GM19238 (cell line): Measurements from ENCODE around the gene OR51B2.

Experiments
- DNase-seq: peaks from one replicate; pipeline ENCODE4 v3.0.0; 2011; ENCODE audit warnings: low spot score; ENCODE audit not compliant: insufficient read length

The OR51B2 gene

DNA sequence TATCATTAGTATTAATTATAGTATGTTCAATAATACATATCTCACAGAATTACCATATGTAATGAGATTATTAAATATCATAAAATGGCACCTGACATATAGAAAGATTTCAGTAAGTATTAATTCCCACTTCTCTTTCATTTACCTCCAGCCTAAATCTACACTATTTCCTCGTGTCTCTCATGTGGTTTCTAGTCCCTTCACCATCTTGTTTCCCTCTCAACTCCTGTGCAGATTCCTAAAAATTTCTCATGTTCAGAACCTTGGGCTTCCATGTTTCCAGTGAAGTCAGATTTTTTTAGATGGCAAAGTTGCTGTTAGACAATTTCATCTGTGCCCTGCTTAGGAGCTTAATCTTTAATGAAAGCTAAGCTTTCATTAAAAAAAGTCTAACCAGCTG is 40.2 kb downstream of the OR51B2 start:
- no peak for DNase-seq

DNA sequence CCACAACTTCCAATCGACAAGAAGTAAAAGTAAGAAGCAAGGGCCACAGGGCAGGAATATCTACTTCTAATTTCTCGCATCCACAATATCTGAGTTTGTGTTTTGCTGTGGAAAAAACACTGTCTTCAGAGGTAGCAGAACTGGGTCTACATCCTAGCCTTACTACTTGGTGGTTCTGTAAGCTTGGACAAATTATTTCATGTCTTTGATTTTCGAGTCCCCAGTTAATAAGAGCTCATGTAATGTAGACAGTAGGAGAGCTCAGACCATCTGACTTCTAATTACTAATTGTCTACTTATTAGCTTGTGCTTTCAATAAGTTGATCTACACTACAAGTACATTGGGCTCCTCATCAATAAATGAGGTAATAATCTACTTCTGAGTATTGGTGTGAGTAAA is 41.0 kb downstream of the OR51B2 start:
- DNase-seq, result no peak

DNA sequence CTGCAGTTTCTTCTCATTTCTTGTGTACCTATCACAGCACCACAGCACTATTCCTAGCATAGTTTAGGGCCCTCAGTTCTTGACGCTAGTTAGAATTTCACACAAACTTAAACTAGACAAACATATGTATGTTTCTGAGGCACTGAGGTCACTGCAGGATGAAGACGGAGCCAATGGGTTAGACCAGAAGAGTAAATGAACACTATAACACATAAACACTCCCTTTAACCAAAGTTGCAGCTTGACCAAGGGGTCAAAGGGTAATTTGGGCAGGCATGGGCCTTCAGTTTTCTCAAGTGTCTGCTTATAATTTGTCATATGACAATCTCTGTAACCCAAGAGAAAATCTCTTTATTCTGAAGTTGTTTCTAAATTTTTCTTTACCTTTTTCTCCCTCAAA is 41.5 kb downstream of the OR51B2 start:
- no peak for DNase-seq

DNA sequence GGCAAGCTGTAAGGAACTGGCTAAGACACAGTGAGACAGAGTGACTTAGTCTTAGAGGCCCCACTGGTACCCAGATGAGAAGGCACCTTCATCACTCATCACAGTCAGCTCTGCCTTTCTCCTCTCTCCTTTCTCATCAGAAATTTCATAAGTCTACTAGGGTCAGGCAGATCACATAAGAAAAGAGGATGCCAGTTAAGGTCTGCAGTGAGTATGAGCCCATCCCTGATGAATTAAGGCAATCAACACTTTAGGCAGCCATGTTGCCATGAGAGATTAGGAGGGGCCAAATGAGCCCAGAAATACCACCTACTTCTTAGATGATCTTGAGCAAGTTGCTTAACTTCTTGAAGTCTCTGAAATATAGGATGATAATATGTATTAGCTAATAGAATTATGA is 42.5 kb downstream of the OR51B2 start:
- no peak for DNase-seq

DNA sequence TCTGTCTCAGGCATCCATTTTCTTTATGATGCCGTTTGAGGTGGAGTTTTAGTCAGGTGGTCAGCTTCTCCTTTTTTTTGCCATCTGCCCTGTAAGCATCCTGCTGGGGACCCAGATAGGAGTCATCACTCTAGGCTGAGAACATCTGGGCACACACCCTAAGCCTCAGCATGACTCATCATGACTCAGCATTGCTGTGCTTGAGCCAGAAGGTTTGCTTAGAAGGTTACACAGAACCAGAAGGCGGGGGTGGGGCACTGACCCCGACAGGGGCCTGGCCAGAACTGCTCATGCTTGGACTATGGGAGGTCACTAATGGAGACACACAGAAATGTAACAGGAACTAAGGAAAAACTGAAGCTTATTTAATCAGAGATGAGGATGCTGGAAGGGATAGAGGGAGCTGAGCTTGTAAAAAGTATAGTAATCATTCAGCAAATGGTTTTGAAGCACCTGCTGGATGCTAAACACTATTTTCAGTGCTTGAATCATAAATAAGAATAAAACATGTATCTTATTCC is 43.5 kb downstream of the OR51B2 start:
- DNase-seq, result peak; percentile 30

DNA sequence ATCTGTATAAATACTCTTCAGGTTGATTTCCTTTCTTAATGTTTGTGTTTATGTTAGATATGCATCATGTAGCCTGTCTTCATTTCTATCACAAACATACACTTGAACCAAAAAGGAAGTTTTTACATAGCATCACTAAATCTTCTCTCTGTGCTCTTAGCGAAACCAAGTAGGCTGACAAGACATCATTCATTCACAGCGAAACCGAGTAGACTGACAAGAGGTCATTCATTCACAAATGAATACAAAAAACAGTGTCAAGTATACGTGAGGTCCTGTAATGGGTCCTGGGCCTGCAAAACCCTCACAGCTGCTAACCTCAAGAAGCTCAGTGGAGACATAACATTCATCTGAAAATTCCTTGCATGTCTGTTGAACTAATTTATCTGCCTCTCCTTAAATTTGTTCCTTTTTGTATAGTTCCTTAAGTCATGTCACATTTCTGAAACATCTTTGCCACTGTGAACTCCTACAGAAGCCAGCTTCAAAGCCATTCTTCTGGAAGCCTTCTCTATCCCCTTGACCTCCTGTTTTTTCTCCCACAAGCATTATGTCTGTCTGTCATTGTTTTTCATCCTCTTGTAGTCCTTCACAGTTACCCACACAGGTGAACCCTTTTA is 44.5 kb downstream of the OR51B2 start:
- no peak for DNase-seq

DNA sequence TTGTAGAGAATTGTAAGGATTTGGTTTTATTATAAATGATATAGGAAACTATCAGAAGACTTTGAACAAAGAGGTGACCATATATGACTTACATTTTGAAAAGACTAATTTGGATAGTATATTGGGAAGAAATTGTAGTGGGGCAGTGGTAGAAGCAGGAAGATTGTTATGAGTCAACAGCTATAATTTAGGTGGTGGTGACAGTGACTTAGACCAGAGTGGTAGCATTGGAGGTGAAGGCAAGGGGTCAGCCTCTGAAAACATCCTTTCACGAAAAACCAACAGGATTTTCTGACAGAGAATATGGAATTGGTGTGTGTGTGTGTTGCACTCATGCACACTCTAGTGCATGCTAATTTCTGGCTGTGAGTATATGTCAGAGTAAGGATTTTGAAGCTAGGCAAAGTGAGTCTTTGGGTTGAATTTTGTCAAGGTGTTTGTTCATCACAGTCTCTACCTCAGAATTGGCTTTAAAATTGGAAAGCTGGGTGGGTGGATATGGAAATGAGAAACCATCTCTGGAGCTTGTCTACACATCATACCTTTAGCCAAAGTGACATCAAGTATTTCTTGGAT is 46.2 kb downstream of the OR51B2 start:
- DNase-seq, result no peak

DNA sequence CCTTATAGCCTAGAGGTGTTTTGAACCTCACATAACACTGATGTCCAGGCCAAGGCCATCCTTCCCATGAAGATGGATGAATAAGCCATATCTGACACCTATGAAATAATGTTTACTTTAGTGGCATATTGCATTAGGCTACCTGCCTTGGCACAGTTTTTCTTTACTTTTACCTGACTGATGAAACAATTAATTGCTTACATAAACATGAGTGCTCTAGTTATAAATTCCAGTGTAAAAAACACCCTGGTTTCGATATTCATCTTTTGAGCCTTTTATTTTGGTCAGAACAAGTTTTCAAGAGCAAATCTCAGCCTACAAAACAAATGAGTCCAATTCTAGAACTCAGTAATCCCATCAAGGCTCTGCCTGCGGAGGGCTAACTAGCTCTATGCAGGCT is 47.4 kb downstream of the OR51B2 start:
- DNase-seq, result no peak

DNA sequence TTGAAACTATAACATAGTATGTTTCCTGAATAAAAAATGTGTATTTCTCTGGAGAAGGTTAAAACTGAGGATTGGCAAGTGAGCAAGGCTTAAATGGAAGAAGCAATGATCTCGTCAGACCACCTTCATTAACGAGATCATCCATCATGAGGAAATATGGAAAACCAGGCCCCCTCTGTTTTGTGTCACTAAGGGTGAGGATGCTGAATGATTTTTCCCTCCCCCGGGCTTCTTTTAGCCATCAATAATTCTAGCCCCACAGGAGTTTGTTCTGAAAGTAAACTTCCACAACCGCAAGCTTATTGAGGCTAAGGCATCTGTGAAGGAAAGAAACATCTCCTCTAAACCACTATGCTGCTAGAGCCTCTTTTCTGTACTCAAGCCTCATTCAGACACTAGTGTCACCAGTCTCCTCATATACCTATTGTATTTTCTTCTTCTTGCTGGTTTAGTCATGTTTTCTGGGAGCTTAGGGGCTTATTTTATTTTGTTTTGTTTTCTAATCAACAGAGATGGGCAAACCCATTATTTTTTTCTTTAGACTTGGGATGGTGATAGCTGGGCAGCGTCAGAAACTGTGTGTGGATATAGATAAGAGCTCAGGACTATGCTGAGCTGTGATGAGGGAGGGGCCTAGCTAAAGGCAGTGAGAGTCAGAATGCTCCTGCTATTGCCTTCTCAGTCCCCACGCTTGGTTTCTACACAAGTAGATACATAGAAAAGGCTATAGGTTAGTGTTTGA is 48.6 kb downstream of the OR51B2 start:
- no peak for DNase-seq

DNA sequence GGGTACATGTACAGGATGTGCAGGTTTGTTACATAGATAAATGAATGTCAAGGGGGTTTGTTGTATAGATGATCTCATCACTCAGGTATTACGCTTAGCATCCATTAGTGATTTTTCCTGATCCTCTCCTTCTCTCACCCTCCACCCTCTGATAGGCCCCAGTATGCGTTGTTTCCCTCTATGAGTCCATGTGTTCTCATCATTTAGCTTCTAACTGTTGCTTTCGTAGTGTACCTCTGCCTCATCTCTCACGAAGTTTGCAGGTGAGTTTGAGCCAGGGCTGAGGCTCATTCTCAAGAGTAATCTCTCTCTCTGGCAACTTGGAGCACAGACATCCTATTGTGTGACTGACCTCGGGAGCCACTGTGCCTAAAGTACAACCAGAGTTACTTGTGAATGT is 49.7 kb downstream of the OR51B2 start:
- no peak for DNase-seq
